Loucy (cell line): ENCODE measurements around the gene FGF12.

Experiments
- CTCF ChIP-seq: fragments of 200-600 bp; sonication (generic); conservative IDR thresholded peaks from 2 replicates; pipeline ENCODE4 v1.5.1; 2014; ENCODE audit warnings: mild to moderate bottlenecking, antibody characterized with exemption, low read length
- EZH2phosphoT487 ChIP-seq: fragments of 200-600 bp; IDR thresholded peaks from 2 replicates; pipeline ENCODE4 v1.6.1; 2018; ENCODE audit warnings: antibody characterized with exemption, mild to moderate bottlenecking, moderate library complexity, borderline replicate concordance

GRCh38 chr3:192129586-192129985, 597.8 kb downstream of the FGF12 start:
- TF ChIP-seq CTCF (no peak), EZH2phosphoT487 (no peak)
